HUDEP-2 (cell line): ENCODE measurements around the gene ARFGEF3.

Experiments
- DNase-seq, 76 experiments: peaks; one replicate each; lab custom pipeline; 2025; ENCODE audit not compliant: unreplicated experiment in 76 of 76; lab: John Stamatoyannopoulos, UW

The ARFGEF3 gene

DNA sequence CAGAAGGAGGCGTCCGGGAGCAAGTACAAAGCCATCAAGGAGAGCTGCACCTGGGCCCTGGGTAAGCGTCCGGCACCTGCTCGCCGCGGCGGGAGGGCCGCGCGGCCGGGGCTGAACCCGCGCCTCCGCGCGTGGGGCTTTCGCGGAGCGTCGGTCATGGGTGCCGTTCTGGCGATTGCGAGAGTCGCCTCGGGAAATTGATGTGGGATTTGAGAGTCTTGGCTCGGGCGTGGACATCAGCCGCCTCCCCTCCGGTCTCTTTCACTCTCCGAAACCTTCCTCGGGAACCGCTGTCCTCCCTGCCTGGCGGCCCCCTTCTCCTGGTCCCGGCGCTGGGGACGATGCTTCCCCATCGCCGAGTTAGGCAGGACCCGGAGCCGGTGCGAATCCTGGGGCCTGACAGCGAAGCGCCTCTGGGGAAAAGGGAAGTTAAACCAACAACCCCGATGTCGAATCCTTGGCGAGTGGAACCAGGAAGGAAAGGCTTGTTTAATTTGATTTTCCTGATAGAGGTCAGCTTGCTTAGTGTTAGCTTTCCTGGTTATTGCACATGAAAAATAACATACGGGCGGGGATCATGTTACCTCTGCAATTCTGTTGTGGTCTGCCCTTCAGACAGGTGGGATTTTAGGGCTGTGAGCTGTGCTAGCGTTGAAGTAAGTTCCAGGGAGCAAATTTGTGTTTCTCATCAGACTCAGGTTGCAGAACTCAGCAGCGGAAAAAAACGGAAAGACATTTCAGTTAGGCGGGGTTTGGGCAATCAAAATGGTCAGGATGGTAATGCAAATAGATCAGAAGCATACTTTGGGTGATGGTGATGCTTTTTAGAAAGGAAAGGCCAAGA is 594 bp downstream of the ARFGEF3 start:
- DNase-seq: no peak

- no peak for DNase-seq
Observed at GRCh38 chr6:138162955-138163575, 1.3 kb downstream of the ARFGEF3 start.

DNA sequence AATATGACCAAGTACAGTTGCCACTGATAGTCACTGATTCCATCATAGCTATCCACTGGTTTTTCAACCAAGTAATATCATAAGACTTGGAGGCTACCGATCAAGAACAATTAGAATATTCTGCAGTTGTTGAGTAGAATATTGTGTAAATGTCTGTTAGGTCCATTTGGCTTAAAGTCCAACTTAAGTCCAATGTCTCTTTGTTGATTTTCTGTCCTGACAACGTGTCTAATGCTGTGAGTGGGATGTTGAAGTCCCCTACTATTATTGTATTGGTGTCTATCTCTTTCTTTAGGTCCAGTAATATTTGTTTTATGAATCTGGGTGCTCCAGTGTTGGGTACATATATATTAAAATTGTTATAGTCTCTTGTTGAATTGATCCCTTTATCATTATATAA is 13.9 kb downstream of the ARFGEF3 start:
- no peak for DNase-seq

- DNase-seq: no peak
Observed at GRCh38 chr6:138176652-138177232, 15.0 kb downstream of the ARFGEF3 start.

DNA sequence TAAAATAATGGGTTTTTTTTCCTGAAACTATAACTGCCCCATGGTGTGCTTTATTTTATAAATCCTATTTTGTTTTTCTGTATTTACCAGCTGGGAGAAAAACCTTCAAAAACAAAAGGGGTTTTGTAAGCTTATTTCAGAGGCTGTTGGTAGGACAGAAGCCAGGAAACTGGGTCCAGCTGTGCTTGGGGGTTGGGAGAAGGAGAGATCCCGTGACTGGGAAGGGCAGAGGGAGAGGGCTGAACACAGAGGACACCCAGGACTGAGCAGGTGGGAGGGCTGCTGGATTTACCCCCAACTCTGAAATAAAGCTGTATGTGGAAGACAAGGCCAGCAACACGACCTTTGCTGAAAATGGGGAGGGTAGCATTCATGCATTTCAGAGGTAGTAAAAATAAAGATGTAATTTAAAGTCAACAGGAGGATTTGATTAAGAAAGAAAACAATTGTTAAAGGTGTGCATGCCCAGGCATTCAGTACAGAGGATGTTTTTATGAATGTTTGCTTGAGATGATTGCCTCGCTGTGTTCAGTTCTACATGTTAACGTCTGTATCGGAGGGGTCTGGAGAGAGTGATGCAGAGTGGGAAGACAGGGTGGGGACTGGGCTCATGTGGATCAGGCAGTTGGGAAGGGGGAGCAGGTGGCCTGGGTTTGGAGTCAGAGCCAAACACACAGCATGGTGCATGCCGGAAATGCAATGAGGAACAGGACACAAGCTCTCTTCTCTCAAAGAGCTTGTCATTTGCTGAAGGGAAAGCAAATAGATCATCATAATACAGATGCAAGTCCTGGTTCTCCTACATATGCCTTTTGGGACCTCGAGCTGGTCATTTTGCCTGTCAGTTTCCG is 21.4 kb downstream of the ARFGEF3 start:
- no peak for DNase-seq

DNA sequence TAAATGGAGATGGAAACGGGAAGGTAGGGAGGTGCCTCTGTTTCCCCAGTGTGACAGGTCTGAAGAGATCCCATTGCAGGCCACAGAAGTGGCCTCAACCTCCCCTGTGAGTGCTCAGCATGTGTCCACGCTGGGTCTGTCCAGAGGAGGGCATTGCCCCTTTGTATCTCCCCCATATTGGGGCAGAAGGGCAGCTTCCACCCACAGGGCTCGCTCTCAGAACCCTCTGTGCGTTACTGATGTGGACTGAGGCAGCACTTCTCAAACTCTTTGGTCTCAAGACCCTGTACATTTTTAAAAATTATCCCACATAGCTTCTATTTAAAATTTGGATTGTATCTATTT is 22.0 kb downstream of the ARFGEF3 start:
- DNase-seq: no peak

- DNase-seq: no peak
Observed at GRCh38 chr6:138184230-138184629, 22.5 kb downstream of the ARFGEF3 start.

DNA sequence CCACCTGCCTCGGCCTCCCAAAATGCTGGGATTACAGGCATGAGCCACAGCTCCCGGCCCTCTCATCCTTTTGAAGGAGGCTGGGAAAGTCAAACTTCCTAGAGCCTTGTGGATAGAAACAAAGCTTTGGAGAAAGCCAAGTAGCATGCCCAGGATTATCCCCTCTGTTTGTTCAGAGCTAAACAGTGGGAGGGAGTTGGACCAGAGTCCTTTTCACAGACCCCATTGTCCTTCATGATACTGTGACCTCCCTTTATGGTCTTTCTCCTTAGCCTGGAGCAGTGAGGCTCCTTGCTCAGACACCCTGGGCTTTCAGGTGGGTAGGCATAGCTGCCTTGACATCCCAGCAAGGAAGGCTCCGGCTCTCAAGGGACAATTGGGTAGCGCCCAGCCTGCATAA is 25.4 kb downstream of the ARFGEF3 start:
- no peak for DNase-seq

- no peak for DNase-seq
Observed at GRCh38 chr6:138188278-138188941, 26.7 kb downstream of the ARFGEF3 start.

- DNase-seq: no peak
Observed at GRCh38 chr6:138194287-138194686, 32.5 kb downstream of the ARFGEF3 start.

GRCh38 chr6:138196122-138196738 is 34.5 kb downstream of the ARFGEF3 start:
- DNase-seq: no peak

DNA sequence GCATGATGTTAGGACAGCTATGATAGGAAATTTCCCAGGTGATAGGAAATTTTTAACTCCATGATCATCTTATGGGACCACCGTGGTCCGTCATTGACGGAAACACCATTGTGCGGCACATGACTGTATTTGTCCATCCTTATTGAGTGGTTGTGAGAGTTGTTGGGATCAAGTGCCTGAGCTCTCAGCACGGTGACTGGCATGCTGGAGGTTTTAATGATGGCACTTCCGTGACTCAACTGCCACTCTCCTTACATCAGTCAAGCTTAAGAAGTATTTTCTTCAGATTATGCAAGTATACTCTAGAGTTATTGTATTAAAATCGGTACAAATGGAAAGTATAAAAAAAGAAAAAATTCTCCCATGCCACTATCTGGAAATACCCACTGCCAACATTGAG is 35.8 kb downstream of the ARFGEF3 start:
- no peak for DNase-seq

- no peak for DNase-seq
Observed at GRCh38 chr6:138198430-138199091, 36.8 kb downstream of the ARFGEF3 start.

GRCh38 chr6:138201836-138202235 is 40.1 kb downstream of the ARFGEF3 start:
- DNase-seq: no peak

GRCh38 chr6:138203315-138203714 is 41.6 kb downstream of the ARFGEF3 start:
- DNase-seq: no peak

DNA sequence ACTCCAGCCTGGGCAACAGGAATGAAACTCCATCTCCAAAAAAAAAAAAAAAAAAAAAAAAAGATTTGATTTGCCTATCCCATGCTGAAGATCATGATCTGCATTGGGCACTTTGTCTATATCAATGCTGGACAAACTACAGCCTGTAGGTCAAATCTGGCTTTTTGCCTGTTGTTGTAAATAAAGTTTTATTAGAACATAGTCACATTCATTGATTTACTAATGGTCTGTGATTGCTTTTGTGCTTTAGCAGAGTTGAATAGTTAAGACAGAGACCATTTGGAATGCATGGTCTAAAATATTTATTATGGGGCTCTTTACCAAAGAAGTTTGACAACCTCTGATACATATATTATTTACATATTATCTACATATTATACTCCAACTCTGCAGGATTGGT is 42.6 kb downstream of the ARFGEF3 start:
- DNase-seq: no peak

GRCh38 chr6:138204792-138205384 is 43.1 kb downstream of the ARFGEF3 start:
- DNase-seq: no peak

GRCh38 chr6:138205437-138206094 is 43.8 kb downstream of the ARFGEF3 start:
- DNase-seq: no peak

DNA sequence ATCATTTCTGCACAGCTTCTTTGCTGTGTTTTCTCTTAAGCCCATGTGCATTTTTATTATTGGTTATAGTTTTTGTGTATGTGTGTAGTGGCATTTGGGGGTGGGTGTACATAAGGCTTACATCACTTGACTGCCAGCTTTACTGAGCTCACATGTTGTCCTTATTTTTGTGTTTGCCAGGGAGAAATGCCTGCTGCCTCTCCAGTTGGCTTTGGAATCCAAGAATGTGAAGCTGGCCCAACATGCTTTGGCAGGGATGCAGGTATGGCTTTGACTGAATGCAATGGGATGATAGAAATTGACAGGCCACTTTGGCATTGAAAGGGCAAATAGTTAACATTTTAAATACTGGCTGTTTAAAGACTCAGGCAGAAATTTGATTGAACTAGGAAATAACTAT is 45.1 kb downstream of the ARFGEF3 start:
- no peak for DNase-seq
